GM12878 (cell line): ENCODE results near the gene DMP1.

Experiments
- CHD2 ChIP-seq: IDR thresholded peaks from 2 replicates; pipeline ENCODE4 v1.6.1; 2011; ENCODE audit warnings: low read depth, low read length, improper control_type of control experiment, borderline replicate concordance
- CTCF ChIP-seq, 3 experiments: IDR thresholded peaks in 2 of 3; conservative IDR thresholded peaks in 1 of 3; 2 replicates each; pipeline ENCODE4 v1.5.1; 2011; ENCODE audit warnings: low read depth in 3 of 3, low read length in 3 of 3, mild to moderate bottlenecking in 3 of 3, control low read depth in 2 of 3, moderate library complexity in 2 of 3, inconsistent platforms in 1 of 3, mixed read lengths in 1 of 3; ENCODE audit not compliant: control insufficient read depth in 2 of 3, insufficient read depth in 1 of 3; ENCODE audit errors: extremely low read depth in 1 of 3
- TBL1XR1 ChIP-seq: IDR thresholded peaks from 2 replicates; pipeline ENCODE4 v1.6.1; 2012; ENCODE audit warnings: low read depth, low read length, improper control_type of control experiment
- YY1 ChIP-seq: IDR thresholded peaks from 2 replicates; pipeline ENCODE4 v1.6.1; 2011; ENCODE audit warnings: low read depth, mild to moderate bottlenecking, low read length
- ZBTB33 ChIP-seq: fragments of 450-650 bp; IDR thresholded peaks from 2 replicates; pipeline ENCODE4 v1.6.1; 2017; ENCODE audit warnings: mild to moderate bottlenecking

GRCh38 chr4:87650938-87651337, 858 bp downstream of the DMP1 start:
- TF ChIP-seq CHD2 (no peak), YY1 (no peak), CTCF (IDR thresholded peaks at IDR 0.05 in 2 of 3, conservative IDR thresholded peaks at IDR 0.05 in 1 of 3; ENCODE audit: control insufficient read depth in 2 of 3, extremely low read depth in 1 of 3, insufficient read depth in 1 of 3, low read depth in 3 of 3, low read length in 3 of 3) (no peak), TBL1XR1 (no peak), ZBTB33 (no peak)
